OCI-LY7 (cell line): ENCODE measurements around the gene TMEM43.

ENCODE experiments used
- EZH2phosphoT487 ChIP-seq: fragments of 200-600 bp; sonication (generic); IDR thresholded peaks from 2 replicates; pipeline ENCODE4 v1.6.1; 2018; ENCODE audit warnings: low read depth, borderline replicate concordance, mild to moderate bottlenecking, mixed run types, antibody characterized with exemption, low read length, moderate library complexity, mixed read lengths
- TF ChIP-seq, protein P1 (sequence below): fragments of 200-600 bp; sonication (generic); conservative IDR thresholded peaks from 2 replicates; pipeline ENCODE4 v1.5.1; 2014; ENCODE audit warnings: mild to moderate bottlenecking, antibody characterized with exemption, low read length, moderate library complexity, mixed read lengths

DNA sequence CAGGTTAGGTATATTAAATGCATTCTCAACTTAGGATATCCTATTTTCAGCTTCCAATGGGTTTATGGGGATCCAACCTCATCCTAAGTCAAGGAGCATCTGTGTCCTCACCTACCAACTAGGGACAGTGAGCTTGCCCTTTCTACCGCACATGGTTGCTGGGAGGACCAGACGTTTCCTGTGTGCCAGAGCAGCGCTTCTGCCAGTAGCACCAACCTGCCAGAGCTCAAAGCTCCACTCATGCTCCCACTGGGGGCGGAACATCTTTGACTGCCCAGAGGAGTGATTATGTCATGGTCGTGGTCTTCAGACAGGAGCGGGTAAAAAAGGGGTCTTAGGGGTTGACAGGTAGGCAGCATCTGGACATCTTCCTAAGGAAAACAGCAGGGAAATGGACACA, 28.8 kb downstream of the TMEM43 start:
- TF ChIP-seq, protein P1, sequence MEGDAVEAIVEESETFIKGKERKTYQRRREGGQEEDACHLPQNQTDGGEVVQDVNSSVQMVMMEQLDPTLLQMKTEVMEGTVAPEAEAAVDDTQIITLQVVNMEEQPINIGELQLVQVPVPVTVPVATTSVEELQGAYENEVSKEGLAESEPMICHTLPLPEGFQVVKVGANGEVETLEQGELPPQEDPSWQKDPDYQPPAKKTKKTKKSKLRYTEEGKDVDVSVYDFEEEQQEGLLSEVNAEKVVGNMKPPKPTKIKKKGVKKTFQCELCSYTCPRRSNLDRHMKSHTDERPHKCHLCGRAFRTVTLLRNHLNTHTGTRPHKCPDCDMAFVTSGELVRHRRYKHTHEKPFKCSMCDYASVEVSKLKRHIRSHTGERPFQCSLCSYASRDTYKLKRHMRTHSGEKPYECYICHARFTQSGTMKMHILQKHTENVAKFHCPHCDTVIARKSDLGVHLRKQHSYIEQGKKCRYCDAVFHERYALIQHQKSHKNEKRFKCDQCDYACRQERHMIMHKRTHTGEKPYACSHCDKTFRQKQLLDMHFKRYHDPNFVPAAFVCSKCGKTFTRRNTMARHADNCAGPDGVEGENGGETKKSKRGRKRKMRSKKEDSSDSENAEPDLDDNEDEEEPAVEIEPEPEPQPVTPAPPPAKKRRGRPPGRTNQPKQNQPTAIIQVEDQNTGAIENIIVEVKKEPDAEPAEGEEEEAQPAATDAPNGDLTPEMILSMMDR = no peak
- no peak for TF ChIP-seq EZH2phosphoT487
